Stimulated activated CD8-positive, alpha-beta memory T cell treated with anti-CD3 and anti-CD28 coated beads, Interleukin-12 subunit alpha, Interleukin-12 subunit beta, amount 100 ng/mL, for 24 hours (primary cell): Measurements from ENCODE around the gene TBC1D2B.

Experiments used
- DNase-seq: peaks from one replicate; pipeline ENCODE4 v3.0.0-alpha.2; 2020; ENCODE audit errors: extremely low read depth

TBC1D2B gene

DNA sequence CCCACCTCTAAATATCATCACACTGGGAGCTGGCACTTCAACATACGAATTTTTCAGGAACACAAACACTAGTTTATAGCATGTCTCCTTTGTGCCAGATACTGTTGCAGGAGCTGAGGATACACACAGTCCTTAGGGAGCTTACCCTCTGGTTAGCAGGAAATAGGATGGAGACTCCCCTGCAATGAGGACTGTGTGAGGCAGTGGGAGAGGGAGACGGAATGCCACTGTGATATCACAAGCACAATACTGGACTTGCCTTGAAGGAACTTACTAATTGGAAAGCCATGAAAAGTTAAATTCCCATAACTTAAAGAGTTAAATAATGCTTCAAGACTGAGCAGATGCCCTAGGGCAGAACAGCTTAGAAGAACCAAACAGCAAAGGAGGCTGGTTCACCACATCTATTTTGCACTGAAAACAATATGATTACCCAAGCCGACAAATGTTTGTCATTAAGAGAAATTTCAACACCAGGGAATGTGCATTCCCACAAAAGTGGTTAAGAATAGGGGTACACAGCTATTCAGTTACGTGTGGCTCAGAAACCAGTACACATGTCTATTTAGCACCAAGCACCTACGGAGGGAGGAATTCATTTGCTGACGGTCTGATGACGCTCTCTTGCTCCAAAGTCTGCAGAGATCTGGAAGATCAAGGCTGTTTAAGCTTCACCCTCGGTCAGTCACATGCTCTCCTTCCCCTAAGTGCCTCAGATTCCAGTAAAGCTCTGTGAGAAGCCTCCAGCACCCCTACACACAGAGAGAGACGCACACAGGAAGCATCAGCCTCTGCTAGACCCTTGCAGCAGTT lies 5.2 kb downstream of the TBC1D2B start:
- no peak for DNase-seq

- DNase-seq = no peak
Measured at GRCh38 chr15:78071383-78071782, 6.1 kb downstream of the TBC1D2B start.

DNA sequence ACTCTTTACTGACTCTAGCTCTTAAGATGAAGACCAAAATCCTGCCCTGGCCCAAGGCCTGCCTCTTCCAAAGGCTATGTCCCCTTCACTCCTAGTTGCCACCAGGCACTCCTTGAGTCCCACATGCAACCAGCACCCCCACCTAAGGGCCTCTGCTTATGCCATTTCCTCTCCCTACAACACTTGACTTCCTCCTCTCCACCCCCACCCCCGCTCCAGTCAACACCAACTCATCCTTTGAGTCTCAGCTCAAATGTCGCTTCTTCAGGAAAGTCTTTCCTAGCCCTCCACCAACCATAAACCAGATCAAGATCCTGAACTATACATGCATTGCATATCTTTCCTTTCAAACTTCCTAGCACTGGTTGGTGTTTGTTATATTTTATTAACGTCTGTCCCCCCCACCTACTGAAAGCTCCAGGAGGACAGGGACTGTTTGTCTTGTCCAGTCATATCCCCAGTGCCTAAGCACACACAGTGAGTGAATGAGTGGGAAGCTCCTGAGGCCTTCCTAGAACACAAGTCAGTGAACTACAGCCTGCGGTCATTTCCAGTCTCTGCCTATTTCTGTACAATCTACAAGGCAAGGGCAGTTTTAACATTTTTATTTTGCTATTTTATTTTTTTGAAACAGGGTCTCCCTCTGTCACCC lies 7.3 kb downstream of the TBC1D2B start:
- DNase-seq = no peak

GRCh38 chr15:78069462-78070029 lies 8.0 kb downstream of the TBC1D2B start:
- no peak for DNase-seq

DNA sequence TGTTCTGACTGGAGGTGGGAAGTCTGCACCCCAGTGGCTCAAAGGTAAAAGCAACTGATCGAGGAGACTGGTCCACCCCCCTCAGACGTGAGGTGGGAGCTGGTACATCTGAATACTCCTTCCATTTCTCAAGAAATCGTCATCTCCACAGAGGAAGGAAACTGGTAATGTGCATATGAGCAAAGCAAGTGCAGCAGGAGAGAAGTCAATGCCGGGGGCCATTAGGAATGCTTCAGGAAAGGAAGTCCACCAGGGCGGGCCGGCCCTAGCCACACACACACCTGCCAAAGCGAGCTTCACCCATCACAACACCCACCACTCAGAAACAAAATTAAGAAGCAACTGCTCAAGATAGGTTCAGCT lies 8.5 kb downstream of the TBC1D2B start:
- DNase-seq = no peak

DNA sequence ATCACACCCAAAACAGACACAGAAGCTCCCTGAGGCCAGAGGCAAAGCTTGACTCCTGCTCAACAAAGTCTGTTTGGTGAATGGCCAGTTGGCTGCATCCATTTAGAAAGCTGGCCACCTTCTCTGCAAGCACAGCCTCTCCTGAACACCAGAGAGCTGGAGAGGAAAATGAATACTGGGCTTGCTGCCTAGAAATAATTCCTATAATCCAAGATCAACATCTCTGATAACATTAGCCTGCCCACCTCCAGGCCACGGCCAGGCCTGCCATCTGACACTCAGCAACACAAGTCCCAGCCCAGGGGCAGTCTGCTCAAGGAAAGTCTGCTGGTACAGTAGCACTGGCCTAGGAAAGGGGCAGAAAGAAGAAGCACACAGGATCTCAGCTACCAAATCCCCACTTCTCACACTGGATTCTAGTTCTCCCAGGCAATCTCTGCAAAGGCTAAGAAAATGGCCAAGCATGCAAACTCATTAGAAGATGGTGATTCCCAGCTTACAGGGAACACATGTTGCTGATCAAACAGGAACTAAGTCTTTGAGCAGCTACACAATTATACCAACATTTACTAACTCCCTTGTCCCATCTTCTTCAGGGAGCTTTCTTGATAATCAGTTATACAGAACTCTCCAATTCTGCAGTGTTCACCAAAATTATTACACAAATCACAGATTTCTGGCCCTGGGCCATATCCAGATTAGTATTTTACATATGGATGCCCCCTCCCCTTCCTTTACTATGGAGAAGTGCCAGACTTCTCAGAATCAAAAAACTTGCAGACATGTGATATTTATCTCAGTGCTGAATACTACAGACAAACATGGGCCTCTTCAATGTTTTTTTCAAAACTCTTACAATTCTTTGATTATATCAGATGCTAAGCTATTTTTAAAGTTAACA lies 9.9 kb downstream of the TBC1D2B start:
- no peak for DNase-seq

GRCh38 chr15:78065973-78066946 lies 11.3 kb downstream of the TBC1D2B start:
- no peak for DNase-seq

DNA sequence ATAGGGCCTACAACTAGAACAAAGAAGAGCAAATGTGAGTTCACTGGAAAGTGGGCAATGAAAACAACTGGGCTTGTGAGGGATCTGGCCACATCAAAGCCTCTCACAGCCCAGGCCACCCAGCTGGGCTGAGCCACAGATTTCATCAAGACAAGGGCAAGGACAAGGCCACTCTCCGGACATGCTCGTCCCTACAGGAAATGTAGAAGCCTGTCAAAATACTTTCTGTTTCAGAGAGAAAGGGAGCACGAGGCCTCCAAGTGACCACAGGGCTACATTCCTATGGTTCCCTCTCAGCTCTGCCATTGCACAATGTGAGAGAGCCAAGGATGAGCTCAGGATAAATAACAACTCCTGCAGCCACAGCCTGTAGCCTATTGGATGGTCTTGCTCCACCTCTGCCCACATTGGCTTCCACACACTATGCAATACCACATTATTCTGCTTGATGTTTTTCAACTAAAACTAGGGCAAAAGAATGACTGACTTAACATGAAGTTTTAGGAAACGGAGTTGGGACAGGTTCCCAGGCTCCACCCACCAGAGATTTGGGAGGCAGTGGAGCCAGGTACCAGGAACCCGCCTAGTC lies 12.1 kb downstream of the TBC1D2B start:
- no peak for DNase-seq

- DNase-seq = no peak
Measured at GRCh38 chr15:78064544-78064943, 13.0 kb downstream of the TBC1D2B start.

GRCh38 chr15:78063970-78064385 lies 13.5 kb downstream of the TBC1D2B start:
- DNase-seq = no peak

DNA sequence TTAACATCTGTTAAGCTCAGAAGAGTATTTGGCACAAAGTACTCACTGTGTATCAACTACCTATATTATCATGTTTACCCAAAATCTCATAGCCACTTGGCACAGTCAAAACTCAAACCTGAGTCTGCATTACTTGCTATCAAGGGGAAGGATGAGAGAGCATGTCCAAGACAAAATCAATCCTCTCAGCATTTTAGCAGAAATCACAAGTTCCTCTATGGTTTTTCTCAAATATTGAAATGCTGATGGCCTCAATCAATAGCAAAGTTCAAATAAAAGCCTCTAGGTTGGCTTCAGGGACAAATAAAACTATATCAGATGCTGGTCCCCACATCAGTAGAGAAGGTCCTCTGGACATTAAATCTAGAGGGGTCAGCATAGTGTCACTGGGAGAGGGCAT lies 14.3 kb downstream of the TBC1D2B start:
- DNase-seq = no peak

GRCh38 chr15:78061963-78062427 lies 15.5 kb downstream of the TBC1D2B start:
- no peak for DNase-seq

DNA sequence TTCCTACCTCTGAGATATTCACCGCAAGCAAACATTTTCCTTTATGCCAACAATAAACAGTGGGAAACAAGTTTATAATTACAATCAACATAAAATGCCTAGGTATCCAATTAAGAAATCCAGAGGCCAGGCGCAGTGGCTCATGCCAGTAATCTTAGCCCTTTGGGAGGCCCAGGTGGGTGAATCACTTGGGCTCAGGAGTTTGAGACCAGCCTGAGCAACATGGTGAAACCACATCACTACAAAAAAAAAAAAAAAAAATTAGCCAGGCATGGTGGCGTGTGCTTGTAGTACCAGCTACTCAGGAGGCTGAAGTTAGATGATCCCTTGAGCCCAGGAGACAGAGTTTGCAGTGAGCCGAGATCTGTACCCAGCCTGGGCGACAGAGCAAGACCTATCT lies 17.3 kb downstream of the TBC1D2B start:
- no peak for DNase-seq

- no peak for DNase-seq
Measured at GRCh38 chr15:78059110-78059839, 18.2 kb downstream of the TBC1D2B start.

GRCh38 chr15:78058401-78058935 lies 19.0 kb downstream of the TBC1D2B start:
- DNase-seq = no peak

DNA sequence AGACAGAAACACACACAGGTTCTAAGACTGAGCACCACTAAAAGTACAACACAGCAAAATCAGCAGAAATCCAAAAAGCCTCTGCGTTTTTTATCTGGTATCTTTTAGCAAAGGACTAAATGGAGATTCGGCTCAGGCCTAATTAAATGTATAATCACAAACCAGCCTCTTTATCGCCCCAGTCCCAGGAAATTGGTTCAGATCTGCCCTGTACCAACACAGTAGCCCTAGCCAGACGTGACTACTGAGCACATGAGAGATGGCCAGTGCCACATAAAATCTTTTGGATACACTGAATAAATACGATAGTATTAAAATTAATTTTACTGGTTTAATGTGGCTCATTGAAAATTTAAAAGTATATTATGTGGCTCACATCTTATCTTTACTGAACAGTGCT lies 19.7 kb downstream of the TBC1D2B start:
- no peak for DNase-seq

DNA sequence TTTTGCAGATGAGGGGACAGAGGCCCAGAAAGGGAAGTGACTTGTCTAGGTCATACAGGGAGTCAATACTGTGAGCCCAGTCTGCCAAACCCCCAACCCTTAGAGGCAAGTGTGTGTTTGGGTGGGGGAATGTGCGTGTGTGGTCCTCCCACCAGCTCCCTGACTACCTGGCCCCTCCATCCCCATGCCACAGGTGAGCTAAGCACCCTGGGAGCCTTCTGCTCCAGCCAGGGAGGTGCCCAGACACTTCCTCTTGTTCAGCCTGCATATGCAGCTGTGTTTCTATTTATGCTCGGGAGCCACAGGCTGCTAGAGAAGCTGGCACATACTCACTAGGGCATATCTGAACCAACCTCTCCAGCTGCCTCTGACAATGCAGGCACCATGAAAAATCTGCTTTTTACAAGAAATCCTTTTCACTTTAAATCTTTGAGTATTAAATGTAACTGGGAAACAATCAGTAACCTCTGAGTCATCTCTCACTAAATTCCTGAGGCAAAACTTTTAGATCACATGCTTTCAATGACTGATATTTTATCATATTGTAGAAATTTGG lies 20.7 kb downstream of the TBC1D2B start:
- no peak for DNase-seq

DNA sequence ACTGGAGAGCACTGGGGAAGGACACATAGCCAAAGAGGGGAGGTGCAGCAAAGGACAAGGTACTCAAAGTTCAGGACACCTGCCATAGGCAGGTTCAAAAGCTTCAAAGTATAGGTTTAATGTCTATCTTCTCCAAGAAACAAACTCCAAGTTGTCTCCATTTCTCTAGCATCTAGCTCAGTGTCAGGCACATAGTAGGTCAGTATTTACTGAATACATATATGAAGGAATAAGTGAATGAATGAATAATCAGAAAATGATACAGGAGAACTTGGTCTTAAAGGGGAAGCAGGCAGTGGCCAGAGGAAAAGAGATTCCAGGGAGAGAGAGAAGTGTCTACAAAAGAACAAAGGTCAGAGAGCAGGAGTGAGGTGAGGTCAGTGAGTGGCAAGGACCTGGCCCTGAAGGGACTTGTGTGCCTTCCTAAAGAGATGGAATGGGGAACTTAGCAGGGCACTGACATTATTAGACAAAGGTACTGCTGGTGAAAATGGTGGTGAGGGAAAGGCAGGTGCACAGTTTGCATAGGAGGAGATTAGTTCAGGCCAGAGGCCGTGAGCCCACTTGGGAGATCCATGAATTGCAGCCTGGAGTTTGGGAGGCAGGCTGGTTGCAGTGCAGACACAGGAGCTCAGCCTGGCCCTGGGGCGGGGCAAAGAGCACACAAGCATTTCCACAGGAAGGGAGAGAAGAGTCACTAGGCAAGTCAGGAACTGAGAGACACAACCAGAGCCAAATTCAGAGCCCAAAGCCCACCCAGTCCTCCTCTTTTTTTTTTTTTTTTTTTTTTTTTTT lies 21.4 kb downstream of the TBC1D2B start:
- no peak for DNase-seq
